GM15510 (cell line): ENCODE results near the gene FXYD7.

ENCODE experiments used
- POLR2A ChIP-seq: IDR thresholded peaks from 3 replicates; pipeline ENCODE4 v1.6.1; 2011; ENCODE audit warnings: borderline replicate concordance; ENCODE audit not compliant: insufficient read length; ENCODE audit errors: extremely low read depth

The FXYD7 gene

DNA sequence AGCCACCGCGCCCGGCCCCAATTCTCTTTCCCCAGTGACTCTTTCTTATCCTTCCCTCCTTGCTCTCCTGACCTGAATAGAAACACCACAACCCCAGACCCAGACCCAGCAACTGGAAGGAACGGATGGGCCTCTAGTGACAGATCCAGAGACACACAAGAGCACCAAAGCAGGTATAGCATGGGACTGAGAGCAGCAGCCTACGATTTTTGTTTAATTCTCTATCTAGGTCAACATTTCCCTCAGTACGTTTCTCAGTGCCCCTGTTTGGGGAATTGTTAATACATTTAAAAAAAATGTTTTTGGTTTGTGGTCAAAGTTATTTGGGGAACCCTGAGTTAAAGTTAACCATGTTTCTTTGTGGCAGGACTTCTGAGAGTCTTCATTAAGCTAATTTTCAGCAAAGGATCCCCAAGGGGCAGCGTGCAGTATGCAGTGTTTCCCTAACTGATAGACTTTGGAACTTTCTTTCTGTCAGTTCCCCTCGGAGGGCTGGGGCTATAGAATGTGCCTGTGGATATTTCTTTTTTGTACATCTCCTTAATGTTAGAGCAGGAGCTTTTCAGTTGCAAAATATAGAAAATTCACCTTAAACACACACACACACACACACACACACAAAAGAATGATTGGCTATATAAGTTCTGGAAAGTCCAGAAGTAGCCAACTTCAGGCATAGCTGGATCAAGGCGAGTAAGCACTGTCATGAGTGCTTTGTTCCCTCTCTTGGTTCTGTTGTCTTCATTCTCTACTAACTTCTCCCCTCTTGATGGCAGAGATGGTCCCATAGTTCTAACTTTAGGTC, 17.8 kb downstream of the FXYD7 start:
- TF ChIP-seq POLR2A = no peak

DNA sequence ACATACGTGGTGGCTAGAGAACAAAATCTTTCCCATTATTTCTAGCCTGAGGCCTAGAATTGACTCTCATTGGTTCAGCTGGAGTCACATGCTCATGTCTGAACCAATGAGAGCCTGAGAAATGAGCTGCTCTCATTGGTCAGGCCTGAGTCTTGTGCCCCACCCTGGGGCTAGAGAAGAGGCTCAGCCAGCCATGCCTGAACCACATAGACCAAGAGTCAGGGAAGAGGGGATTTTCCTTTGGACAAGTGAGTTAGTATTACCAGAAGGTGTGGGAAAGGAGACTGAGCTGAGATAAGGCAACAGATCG, 18.3 kb downstream of the FXYD7 start:
- TF ChIP-seq POLR2A = no peak

DNA sequence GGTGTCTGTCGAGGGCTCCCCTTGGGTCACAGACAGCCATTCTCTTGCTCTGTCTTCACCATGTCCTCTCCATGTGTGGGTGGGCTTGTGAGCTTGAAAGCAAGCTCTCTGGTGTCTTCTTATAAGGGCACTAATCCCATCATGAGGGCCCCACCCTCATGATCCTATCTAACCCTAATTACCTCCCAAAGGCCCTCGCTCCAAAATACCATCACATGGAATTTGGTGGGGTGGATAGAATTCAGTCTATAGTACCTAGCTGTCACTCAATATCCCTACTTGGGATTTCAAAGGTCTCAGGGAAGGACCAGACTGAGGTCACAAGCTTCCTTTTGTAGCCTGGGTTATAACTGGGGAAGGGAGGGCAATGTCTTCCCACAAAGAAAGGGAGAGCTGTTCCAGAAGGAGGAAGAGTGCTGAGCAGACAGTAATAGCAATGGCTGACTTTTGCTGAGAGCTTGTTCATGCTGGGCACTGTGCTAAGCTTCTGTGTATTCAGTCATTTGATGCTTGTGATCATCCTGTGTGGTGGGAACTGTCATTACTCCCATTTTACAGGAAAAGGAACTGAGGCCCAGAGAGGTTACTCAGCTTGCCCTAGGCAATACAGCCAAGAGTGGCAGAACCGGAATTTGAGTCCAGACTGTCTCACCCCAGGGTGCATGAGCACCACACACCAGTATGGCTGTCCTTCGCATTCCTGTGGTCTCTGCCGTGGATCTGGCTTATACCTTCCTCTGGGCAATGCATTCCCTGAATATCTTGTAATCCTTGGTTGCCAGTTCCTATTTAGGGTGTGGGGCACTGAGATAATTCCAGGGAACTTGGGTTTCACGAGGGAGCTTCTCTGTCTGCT, 19.6 kb downstream of the FXYD7 start:
- TF ChIP-seq POLR2A = no peak

DNA sequence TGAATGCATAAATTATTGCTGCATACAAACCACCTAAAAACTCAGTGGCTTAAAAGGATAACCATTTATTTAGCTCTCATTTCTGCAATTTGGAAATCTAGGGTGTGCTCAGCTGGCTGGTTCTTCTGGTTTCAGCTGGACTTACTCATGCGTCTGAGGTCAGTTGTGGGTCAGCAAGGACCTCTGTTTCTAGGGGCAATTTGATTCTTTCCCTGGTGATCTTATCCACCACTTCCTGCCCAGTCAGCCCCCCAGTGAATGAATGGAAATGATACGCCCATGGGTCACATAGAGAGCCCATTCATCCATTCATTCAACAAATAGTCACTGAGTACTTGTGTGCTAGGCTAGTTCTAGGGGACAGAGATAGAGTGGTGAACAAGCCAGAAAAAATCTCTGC, 21.4 kb downstream of the FXYD7 start:
- TF ChIP-seq POLR2A = no peak

DNA sequence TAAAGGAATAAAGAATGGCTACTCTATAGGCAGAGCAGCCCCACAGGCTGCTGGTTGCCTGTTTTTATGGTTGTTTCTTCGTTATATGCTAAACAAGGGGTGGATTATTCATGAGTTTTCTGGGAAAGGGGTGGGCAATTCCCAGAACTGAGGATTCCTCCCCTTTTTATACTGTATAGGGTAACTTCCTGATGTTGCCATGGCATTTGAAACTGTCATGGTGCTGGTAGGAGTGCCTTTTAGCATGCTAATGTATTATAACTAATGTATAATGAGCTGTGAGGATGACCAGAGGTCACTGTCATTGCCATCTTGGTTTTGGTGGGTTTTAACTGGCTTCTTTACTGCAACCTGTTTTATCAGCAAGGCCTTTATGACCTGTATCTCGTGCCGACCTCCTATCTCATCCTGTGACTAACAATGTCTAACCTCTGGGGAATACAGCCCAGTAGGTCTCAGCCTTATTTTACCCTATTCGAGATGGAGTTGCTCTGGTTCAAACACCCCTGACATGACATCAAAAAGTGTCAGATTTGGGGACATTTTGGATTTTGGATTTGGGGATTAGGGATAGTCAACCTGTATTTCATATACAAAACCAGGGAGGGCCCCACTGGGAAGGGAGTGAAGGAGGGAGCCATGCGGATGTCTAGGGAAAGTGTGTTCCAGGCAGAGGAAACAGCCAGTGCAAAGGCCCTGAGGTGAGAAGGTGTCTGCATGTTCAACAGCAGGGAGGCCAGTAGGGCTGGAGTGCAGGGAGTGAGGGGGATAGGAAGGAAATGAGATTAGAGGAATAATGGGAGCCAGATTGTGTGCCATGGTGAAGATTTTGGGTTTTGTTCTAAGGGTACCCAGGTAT, 22.4 kb downstream of the FXYD7 start:
- no peak for TF ChIP-seq POLR2A

DNA sequence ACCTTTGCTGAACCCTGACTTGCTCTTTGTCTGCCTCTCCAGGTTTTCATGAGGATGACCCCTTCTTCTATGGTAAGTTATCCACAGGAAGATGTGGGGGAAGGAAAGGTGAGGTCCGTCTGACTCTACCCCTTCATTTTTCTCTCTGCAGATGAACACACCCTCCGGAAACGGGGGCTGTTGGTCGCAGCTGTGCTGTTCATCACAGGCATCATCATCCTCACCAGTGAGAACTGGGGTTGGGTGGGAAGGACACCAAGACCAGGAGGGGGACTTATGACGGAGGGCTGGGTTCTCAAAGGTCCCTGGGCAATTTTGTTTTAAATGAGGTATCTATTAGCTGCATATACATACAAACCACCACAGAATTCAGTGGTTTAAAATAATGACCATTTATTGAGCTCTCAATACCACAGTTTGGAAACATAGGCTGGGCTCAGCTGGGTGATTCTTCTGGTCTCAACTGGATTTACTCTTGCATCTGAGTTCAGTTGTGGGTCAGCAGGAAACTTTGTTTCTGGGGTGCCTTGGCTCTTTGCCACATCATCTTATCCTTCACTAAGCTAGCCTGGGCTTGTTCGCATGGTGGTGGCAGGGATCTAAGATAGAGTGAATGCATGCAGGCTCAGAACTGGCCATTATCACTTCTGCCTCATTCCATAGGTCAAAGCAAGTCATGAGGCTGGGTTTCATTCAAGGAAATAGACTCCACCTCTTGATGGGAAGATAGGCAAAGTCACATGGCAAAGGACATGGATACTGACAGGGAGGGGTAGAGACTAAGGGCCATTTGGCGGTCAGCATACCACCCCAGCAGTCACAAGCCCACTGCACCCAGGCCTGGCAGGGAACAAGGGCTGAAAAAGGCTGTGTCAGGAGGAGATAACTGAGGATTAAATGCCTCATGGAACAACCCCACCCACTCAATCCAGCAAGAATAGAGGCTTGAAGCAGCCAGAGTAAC, 23.3 kb downstream of the FXYD7 start:
- no peak for TF ChIP-seq POLR2A

DNA sequence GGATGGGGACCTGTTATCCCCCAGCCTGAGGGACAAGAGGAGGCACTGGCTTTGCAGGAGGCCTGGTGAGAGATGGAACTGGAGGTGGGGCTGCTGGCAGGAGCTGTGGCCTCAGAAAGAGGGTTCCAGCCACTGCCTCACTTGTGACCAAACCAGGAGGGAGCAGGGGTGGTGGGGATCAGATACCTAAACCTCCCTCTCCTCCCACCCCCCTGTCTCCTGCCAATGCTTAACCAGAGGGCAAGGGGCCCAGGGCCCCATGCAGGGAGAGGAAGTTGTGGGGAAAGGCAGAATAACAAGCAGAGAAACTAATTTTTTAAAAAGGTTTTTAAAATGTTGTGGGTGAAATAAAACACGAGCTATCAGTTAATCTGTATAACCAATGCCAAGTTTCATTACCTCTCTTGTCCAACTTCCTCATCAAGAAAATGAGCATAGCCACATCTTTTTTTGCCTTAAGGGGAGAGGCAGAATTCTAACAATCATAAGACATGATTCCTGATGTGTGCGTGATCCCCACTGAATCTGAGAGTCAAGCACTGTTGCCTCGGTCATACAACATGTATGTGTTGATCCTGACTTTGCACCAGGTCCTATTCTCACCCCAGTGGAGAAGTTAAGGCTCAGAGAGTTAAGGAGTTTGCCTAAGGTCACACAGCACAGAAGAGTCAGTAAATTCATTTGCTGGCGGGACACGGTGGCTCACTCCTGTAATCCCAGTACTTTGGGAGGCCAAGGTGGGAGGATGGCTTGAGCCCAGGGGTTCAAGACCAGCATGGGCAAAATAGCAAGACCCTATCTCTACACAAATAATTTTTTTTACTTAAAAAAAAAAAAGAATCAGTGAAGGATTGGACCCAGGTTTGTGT, 24.4 kb downstream of the FXYD7 start:
- no peak for TF ChIP-seq POLR2A

DNA sequence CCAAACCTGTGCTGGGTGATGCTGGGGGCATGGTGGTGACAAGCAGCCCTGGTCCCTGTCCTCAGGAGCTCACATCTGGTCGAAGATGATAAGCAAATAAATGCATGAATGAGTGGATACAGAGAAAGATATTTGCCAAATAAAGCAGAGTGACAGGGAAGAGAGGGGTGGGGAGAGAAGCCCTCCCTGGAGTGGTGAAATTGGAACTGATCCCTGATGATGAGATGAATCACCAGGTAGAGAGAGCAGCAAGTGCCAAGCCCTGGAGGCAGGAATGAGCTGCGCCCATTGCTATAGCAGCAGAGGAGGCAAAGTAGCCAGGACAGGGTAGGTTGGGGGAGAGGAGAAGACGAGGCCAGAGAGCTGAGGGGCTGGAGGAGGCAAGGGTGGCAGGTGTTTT, 25.1 kb downstream of the FXYD7 start:
- TF ChIP-seq POLR2A = no peak

DNA sequence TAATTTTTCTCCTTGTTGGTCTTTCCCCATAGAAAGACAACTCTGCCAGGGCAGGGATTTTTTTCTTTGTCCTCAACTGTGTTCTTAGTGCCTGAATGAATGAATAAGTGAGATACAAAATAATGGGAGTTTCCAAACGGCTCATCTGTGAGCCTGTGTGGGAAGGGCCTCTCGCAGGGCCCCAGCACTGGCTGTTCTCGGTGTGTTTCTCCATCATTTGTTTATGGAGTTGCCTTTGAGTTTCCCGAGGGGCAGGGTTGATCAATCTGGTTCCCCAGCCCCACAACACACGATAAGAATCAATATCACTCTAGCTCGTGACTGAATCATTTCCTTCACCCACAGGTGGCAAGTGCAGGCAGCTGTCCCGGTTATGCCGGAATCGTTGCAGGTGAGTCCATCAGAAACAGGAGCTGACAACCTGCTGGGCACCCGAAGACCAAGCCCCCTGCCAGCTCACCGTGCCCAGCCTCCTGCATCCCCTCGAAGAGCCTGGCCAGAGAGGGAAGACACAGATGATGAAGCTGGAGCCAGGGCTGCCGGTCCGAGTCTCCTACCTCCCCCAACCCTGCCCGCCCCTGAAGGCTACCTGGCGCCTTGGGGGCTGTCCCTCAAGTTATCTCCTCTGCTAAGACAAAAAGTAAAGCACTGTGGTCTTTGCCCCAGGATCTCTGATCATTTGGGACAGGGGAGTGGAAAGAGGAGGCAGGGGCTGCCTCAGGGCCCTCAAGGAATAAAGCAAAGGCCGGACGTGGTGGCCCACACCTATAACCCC, 26.4 kb downstream of the FXYD7 start:
- TF ChIP-seq POLR2A = no peak

DNA sequence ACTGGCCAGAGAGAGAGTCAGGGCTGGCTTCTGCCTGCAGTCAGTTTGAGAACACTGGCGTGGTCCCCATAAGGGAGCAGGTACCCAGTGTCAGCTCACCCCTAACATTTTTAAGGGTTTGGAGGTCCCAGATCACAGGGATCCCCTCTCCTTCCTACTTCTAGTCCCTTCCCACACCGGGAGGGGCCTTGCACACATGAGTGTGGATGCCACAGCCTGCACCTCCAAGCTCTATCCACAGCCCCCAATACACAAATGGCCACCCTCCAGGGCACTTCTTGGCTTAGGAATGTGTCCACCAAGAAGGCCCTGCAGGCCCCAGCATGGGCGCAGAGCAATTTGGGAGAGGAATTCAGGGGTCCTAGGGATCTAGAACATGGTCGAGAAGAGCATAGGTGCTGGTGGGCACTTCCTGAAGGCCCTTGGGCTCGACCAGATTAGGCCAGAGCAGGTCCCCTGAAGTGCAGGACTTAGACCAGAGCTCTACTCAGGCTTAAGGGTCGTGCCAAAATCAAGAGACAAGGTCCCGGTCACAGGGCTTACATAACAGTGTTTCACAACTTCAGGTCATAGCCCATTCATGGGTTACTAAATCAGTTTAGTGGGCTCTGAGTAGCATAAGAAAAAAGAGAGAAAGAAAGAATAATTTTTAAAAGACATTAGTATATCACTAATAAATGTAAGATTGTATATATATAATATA, 27.5 kb downstream of the FXYD7 start:
- TF ChIP-seq POLR2A = no peak

DNA sequence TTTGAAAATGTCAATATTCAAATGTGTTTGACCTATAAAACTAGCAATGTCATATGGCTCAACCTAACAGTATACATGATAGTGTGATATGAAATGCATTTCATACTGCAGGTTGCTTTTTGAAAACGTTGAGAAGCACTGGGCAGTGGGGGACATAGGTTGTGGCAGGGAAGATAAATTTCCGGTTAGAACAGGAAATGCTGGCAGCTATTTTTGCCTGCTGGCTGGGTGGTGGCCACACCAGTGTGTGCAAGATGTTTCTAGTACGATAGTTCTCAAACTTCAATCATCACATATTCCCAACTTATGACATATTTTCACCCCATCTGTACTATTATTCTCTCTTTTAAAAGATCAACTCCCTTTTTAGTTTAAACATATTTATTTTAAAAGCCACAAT, 28.7 kb downstream of the FXYD7 start:
- no peak for TF ChIP-seq POLR2A

DNA sequence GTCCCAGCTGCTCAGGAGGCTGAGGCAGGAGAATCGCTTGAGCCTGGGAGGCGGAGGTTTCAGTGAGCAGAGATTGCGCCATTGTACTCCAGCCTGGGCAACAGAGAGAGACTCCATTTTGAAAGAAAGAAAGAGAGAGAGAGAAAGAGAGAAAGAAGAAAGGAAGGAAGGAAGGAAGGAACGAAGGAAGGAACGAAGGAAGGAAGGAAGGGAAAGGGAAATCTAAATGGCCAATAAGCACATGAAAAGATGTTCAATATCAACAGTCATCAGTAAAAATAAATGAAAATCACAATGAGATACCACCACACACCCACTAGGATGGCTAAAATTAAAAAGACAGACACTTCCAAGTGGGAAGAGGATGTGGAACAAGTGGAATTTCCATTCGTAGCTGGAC, 31.2 kb downstream of the FXYD7 start:
- no peak for TF ChIP-seq POLR2A

DNA sequence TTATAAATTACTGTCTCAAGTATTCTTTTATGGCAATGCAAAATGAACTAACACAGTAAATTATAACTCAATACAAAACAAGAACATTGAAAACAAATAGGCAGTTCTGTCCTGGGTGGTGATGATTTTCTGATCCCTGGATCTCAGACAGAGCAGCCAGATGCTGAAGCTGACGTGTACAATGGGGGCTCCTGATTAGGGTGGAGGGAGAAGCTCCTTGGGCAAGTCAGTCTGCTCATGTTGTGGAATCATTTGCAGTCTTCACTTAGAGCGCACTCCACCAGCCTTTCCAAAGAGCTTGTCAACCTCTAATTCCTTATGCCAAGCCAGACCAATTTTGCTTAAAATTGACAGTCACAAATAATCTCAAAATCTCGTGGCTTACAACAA, 33.1 kb downstream of the FXYD7 start:
- TF ChIP-seq POLR2A = no peak
